ENCODE data around the gene NCKAP5.

NCKAP5 gene

GRCh38 chr2:132884292-132884691 is 684.0 kb downstream of the NCKAP5 start:
- DNase-seq (ENCODE audit: low read depth, low spot score): no peak

GRCh38 chr2:132883430-132883829 is 684.8 kb downstream of the NCKAP5 start:
- no peak overlapping the region for H3K27ac ChIP-seq
- no peak for DNase-seq (ENCODE audit: low read depth, low spot score)

More at GRCh38 chr2:132884292-132884691, 684.0 kb downstream of the NCKAP5 start:
- H3K27ac ChIP-seq: no peak overlapping the region

- H3K27ac ChIP-seq: no peak overlapping the region
- DNase-seq (ENCODE audit: low read depth, low spot score): no peak
Observed at GRCh38 chr2:132881546-132881945, 686.7 kb downstream of the NCKAP5 start.

- H3K27ac ChIP-seq: no peak overlapping the region
- no peak for DNase-seq (ENCODE audit: low read depth, low spot score)
Observed at GRCh38 chr2:132877923-132878322, 690.3 kb downstream of the NCKAP5 start.

GRCh38 chr2:132876745-132877391 is 691.4 kb downstream of the NCKAP5 start:
- no peak for DNase-seq (ENCODE audit: low read depth, low spot score)
- H3K27ac ChIP-seq: no peak overlapping the region

- H3K27ac ChIP-seq: no peak overlapping the region
- no peak for DNase-seq (ENCODE audit: low read depth, low spot score)
Observed at GRCh38 chr2:132875193-132875592, 693.1 kb downstream of the NCKAP5 start.

- no peak for DNase-seq (ENCODE audit: low read depth, low spot score)
- no peak overlapping the region for H3K27ac ChIP-seq
Observed at GRCh38 chr2:132873738-132874137, 694.5 kb downstream of the NCKAP5 start.

GRCh38 chr2:132871831-132872230 is 696.4 kb downstream of the NCKAP5 start:
- no peak for DNase-seq (ENCODE audit: low read depth, low spot score)
- H3K27ac ChIP-seq: no peak overlapping the region

- no peak overlapping the region for H3K27ac ChIP-seq
- no peak for DNase-seq (ENCODE audit: low read depth, low spot score)
Observed at GRCh38 chr2:132863961-132864360, 704.3 kb downstream of the NCKAP5 start.

GRCh38 chr2:132860220-132860619 is 708.0 kb downstream of the NCKAP5 start:
- H3K27ac ChIP-seq: no peak overlapping the region
- DNase-seq (ENCODE audit: low read depth, low spot score): no peak

- DNase-seq (ENCODE audit: low read depth, low spot score): no peak
- H3K27ac ChIP-seq: no peak overlapping the region
Observed at GRCh38 chr2:132859590-132859989, 708.7 kb downstream of the NCKAP5 start.

GRCh38 chr2:132857319-132857718 is 710.9 kb downstream of the NCKAP5 start:
- DNase-seq (ENCODE audit: low read depth, low spot score): no peak
- no peak overlapping the region for H3K27ac ChIP-seq

- DNase-seq (ENCODE audit: low read depth, low spot score): no peak
- no peak overlapping the region for H3K27ac ChIP-seq
Observed at GRCh38 chr2:132850688-132851087, 717.6 kb downstream of the NCKAP5 start.

- H3K27ac ChIP-seq: no peak overlapping the region
- DNase-seq (ENCODE audit: low read depth, low spot score): no peak
Observed at GRCh38 chr2:132849118-132849517, 719.1 kb downstream of the NCKAP5 start.

GRCh38 chr2:132845339-132845738 is 722.9 kb downstream of the NCKAP5 start:
- DNase-seq (ENCODE audit: low read depth, low spot score): no peak
- H3K27ac ChIP-seq: no peak overlapping the region

- no peak overlapping the region for H3K27ac ChIP-seq
- DNase-seq (ENCODE audit: low read depth, low spot score): no peak
Observed at GRCh38 chr2:132844585-132844984, 723.7 kb downstream of the NCKAP5 start.

- DNase-seq (ENCODE audit: low read depth, low spot score): no peak
- no peak overlapping the region for H3K27ac ChIP-seq
Observed at GRCh38 chr2:132837769-132838168, 730.5 kb downstream of the NCKAP5 start.

- no peak for DNase-seq (ENCODE audit: low read depth, low spot score)
- no peak overlapping the region for H3K27ac ChIP-seq
Observed at GRCh38 chr2:132830321-132830827, 737.9 kb downstream of the NCKAP5 start.

GRCh38 chr2:132825601-132826000 is 742.7 kb downstream of the NCKAP5 start:
- no peak overlapping the region for H3K27ac ChIP-seq
- DNase-seq (ENCODE audit: low read depth, low spot score): no peak

- H3K27ac ChIP-seq: no peak overlapping the region
- no peak for DNase-seq (ENCODE audit: low read depth, low spot score)
Observed at GRCh38 chr2:132824716-132825115, 743.5 kb downstream of the NCKAP5 start.

GRCh38 chr2:132816234-132816633 is 752.0 kb downstream of the NCKAP5 start:
- no peak overlapping the region for H3K27ac ChIP-seq
- no peak for DNase-seq (ENCODE audit: low read depth, low spot score)

GRCh38 chr2:132815516-132815915 is 752.7 kb downstream of the NCKAP5 start:
- H3K27ac ChIP-seq: no peak overlapping the region
- DNase-seq (ENCODE audit: low read depth, low spot score): no peak
